ENCODE data around the gene LRP2. TPM values are rescaled to one million over a fixed set of nuclear protein-coding genes. Genes with fewer than 3 reads are reported as not detected.

LRP2 gene
- total and polyA plus RNA-seq, 2 of the 8 experiments (the other 6 are each of a cell fraction or from before 2014, with no cell fraction given), result 2.0 to 2.9 TPM

DNA sequence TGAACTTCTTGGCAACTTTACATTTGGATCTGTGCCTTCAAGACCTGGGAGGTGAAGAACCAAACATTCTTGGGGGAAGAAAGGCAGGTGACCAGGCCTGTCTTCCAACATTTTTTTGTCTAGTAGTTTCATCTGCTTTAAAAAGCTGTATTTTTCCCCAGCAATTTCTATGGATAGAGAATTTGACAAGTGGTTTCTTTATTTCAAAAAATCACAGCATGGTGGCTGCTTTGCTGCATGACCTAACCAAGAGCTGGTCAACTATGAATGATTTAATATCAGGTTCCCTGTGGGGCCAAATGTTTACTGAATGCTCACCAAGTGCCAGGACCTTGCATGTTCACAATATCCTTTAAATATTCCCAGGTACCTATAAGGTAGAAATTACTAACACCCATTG is 19.1 kb downstream of the LRP2 start:
- H2BK5ac ChIP-seq (ENCODE audit: low read depth, low read length), result no peak overlapping the region
- H2AFZ ChIP-seq (ENCODE audit: low read length), result no peak overlapping the region
- H3K36me3 ChIP-seq (ENCODE audit: control insufficient read depth in 2 of 4, insufficient read depth in 4 of 4, low read length in 3 of 4), result no peaks in the 10 kb centered on the region
- POLR2A ChIA-PET (ENCODE audit: partially characterized antibody), result interaction anchor here (1.4 kb wide), 1 partner anchor 21 kb away, joined by 4 read pairs; no protein-coding TSS in a partner anchor
- DNase-seq (ENCODE audit: low read depth in 1 of 2, low spot score in 2 of 2), result no peak
- H3K4me1 ChIP-seq (replicated peaks in 1 of 4; ENCODE audit: control insufficient read depth in 3 of 4, insufficient read depth in 4 of 4, low read length in 3 of 4), result no peaks in the 10 kb centered on the region
- H2BK15ac ChIP-seq (ENCODE audit: low read length), result no peak overlapping the region
- H3K56ac ChIP-seq (replicated peaks; ENCODE audit: insufficient read length, low read depth, low read length), result no peak overlapping the region
- no peaks in the 10 kb centered on the region for H3K23me2 ChIP-seq (ENCODE audit: low read depth, low read length)
- no peaks in the 10 kb centered on the region for H3K79me1 ChIP-seq (ENCODE audit: low read depth, low read length)
- H4K91ac ChIP-seq (replicated peaks; ENCODE audit: insufficient read length, low read length), result no peak overlapping the region
- H3K9ac ChIP-seq (replicated peaks in 1 of 4; ENCODE audit: extremely low read depth in 1 of 4, low read depth in 3 of 4, low read length in 3 of 4), result no peak overlapping the region
- H3K27ac ChIP-seq (ENCODE audit: low read depth, low read length), result no peak overlapping the region
- no peak overlapping the region for H4K8ac ChIP-seq (ENCODE audit: extremely low read depth, insufficient read depth, low read length)
- CTCF ChIA-PET (ENCODE audit: partially characterized antibody), result interaction anchor here (1.1 kb wide), 1 partner anchor 18 kb away, joined by 4 read pairs; no protein-coding TSS in a partner anchor
- H2BK20ac ChIP-seq (ENCODE audit: low read length), result no peak overlapping the region
- H3K14ac ChIP-seq (ENCODE audit: insufficient read length), result no peak overlapping the region
- H3K4ac ChIP-seq (replicated peaks; ENCODE audit: insufficient read length, low read depth, low read length), result no peak overlapping the region
- no peak for FAIRE-seq
- no peak overlapping the region for H3K4me2 ChIP-seq (ENCODE audit: insufficient read depth in 1 of 2, low read depth in 2 of 2, low read length in 2 of 2)
- H3K23ac ChIP-seq (ENCODE audit: insufficient read length), result no peak overlapping the region
- H3K79me2 ChIP-seq (ENCODE audit: control insufficient read depth in 1 of 2, insufficient read depth in 2 of 2, low read length in 2 of 2), result no peaks in the 10 kb centered on the region
- H2AK5ac ChIP-seq (ENCODE audit: low read depth, low read length), result no peak overlapping the region
- H3K18ac ChIP-seq (ENCODE audit: extremely low read depth, low read length), result no peak overlapping the region
- no peak overlapping the region for H2BK12ac ChIP-seq (ENCODE audit: low read depth, low read length)
- no peaks in the 10 kb centered on the region for H3K9me3 ChIP-seq (ENCODE audit: insufficient read depth in 2 of 2, low read depth in 1 of 2, low read length in 1 of 2)
- no peak overlapping the region for H4K5ac ChIP-seq (ENCODE audit: insufficient read length, low read depth, low read length)
- H3K4me3 ChIP-seq (ENCODE audit: extremely low read depth in 1 of 4, insufficient read depth in 2 of 4, low read depth in 3 of 4, low read length in 4 of 4), result no peak overlapping the region
- H2BK120ac ChIP-seq (replicated peaks; ENCODE audit: low read depth, low read length), result no peak overlapping the region
- H4K20me1 ChIP-seq (replicated peaks in 1 of 2; ENCODE audit: control insufficient read depth in 1 of 2, insufficient read depth in 2 of 2, low read length in 2 of 2), result no peaks in the 10 kb centered on the region
- H3K27me3 ChIP-seq (replicated peaks in 1 of 4; ENCODE audit: control insufficient read depth in 3 of 4, extremely low read depth in 1 of 4, insufficient read depth in 3 of 4, low read length in 3 of 4), result no peaks in the 10 kb centered on the region
- TF ChIP-seq CHD1 (IDR thresholded peaks at IDR 0.05; ENCODE audit: low read depth, low read length), result no peak

Data from H1 (cell line).